Activated T-helper 1 cell treated with anti-CD3 and anti-CD28 coated beads, Interleukin-12 subunit alpha, Interleukin-12 subunit beta, Interleukin-2, Interleukin-4 antibody, amounts not matched to agents 30 ng/mL and 10 ng/mL and 1 ng/mL, durations not matched to agents 14 hours and 24 hours and 36 hours (primary cell): ENCODE data around the gene ABLIM1. TPM values are rescaled to one million over a fixed set of nuclear protein-coding genes. Genes with fewer than 3 reads are reported as not detected.

Experiments
- DNase-seq: peaks from one replicate; pipeline ENCODE4 v3.0.0; 2021; ENCODE audit warnings: low spot score
- H3K27ac Mint-ChIP-seq: one replicate; pipeline ENCODE4 v1.8.0; 2021; ENCODE audit warnings: mild to moderate bottlenecking, mixed read lengths
- H3K27me3 Mint-ChIP-seq: one replicate; pipeline ENCODE4 v1.8.0; 2022; ENCODE audit warnings: mild to moderate bottlenecking, moderate library complexity, mixed read lengths; ENCODE audit not compliant: insufficient read depth
- H3K36me3 Mint-ChIP-seq: one replicate; pipeline ENCODE4 v1.8.0; 2021; ENCODE audit warnings: low read depth, mixed read lengths
- H3K4me1 Mint-ChIP-seq: one replicate; pipeline ENCODE4 v1.8.0; 2021; ENCODE audit warnings: low read depth, mixed read lengths
- H3K4me3 Mint-ChIP-seq: one replicate; pipeline ENCODE4 v1.8.0; 2021; ENCODE audit warnings: mild to moderate bottlenecking, moderate library complexity, mixed read lengths
- H3K9me3 Mint-ChIP-seq: one replicate; pipeline ENCODE4 v1.8.0; 2021; ENCODE audit warnings: mixed read lengths
- intact Hi-C: fragments of 100-400 bp; cut with micrococcal nuclease; formaldehyde crosslinking; loops from one replicate; pipeline ENCODE4 v1.15.1; 2024
- total RNA-seq: library from RNA; stranded (reverse); gene quantifications from 2 replicates; pipeline ENCODE4 v1.2.3, GENCODE V29; 2022

ABLIM1 gene
- total RNA-seq, 1 donor from 2014 or later: 14.2 TPM

- H3K27me3 Mint-ChIP-seq: peaks cover 4% of the 10 kb centered on the region
- DNase-seq: no peak
- H3K9me3 Mint-ChIP-seq: no peaks in the 10 kb centered on the region
- intact Hi-C loops: no loop called here
- peaks cover 6% of the 10 kb centered on the region for H3K4me1 Mint-ChIP-seq
- H3K4me3 Mint-ChIP-seq: no peak overlapping the region
- H3K36me3 Mint-ChIP-seq: no peaks in the 10 kb centered on the region
- H3K27ac Mint-ChIP-seq: no peak overlapping the region
Observed at GRCh38 chr10:114650831-114651230, 7.2 kb downstream of the ABLIM1 start.

- Mint-ChIP-seq H3K4me1 (peaks cover 6% of the 10 kb centered on the region), H3K4me3 (no peak overlapping the region), H3K36me3 (no peaks in the 10 kb centered on the region), H3K27me3 (peaks cover 4% of the 10 kb centered on the region), H3K9me3 (no peaks in the 10 kb centered on the region), H3K27ac (no peak overlapping the region)
- intact Hi-C loops: no loop called here
- DNase-seq: no peak
Observed at GRCh38 chr10:114650266-114650665, 7.8 kb downstream of the ABLIM1 start.

- DNase-seq: no peak
- intact Hi-C loops: no loop called here
- Mint-ChIP-seq H3K4me3 (no peak overlapping the region), H3K9me3 (no peaks in the 10 kb centered on the region), H3K36me3 (no peaks in the 10 kb centered on the region), H3K27ac (no peak overlapping the region), H3K4me1 (peaks cover under 1% of the 10 kb centered on the region), H3K27me3 (peaks cover 4% of the 10 kb centered on the region)
Observed at GRCh38 chr10:114649217-114649903, 8.7 kb downstream of the ABLIM1 start.

GRCh38 chr10:114648368-114648767, 9.7 kb downstream of the ABLIM1 start:
- intact Hi-C loops: no loop called here
- Mint-ChIP-seq H3K36me3 (no peaks in the 10 kb centered on the region), H3K4me1 (no peaks in the 10 kb centered on the region), H3K27me3 (peaks cover 4% of the 10 kb centered on the region), H3K9me3 (no peaks in the 10 kb centered on the region), H3K4me3 (no peak overlapping the region), H3K27ac (no peak overlapping the region)
- no peak for DNase-seq

- Mint-ChIP-seq H3K4me1 (no peaks in the 10 kb centered on the region), H3K27ac (no peak overlapping the region), H3K9me3 (no peaks in the 10 kb centered on the region), H3K27me3 (peaks cover 4% of the 10 kb centered on the region), H3K4me3 (no peak overlapping the region), H3K36me3 (no peaks in the 10 kb centered on the region)
- intact Hi-C loops: no loop called here
- no peak for DNase-seq
Observed at GRCh38 chr10:114647545-114648138, 10.4 kb downstream of the ABLIM1 start.

GRCh38 chr10:114646426-114646825, 11.6 kb downstream of the ABLIM1 start:
- H3K4me3 Mint-ChIP-seq: no peak overlapping the region
- no peak for DNase-seq
- no peak overlapping the region for H3K27ac Mint-ChIP-seq
- peaks cover 4% of the 10 kb centered on the region for H3K27me3 Mint-ChIP-seq
- H3K36me3 Mint-ChIP-seq: no peaks in the 10 kb centered on the region
- intact Hi-C loops: no loop called here
- H3K9me3 Mint-ChIP-seq: no peaks in the 10 kb centered on the region
- H3K4me1 Mint-ChIP-seq: no peaks in the 10 kb centered on the region

- Mint-ChIP-seq H3K9me3 (no peaks in the 10 kb centered on the region), H3K27ac (no peak overlapping the region), H3K36me3 (no peaks in the 10 kb centered on the region), H3K27me3 (peaks cover 4% of the 10 kb centered on the region), H3K4me3 (no peak overlapping the region), H3K4me1 (no peaks in the 10 kb centered on the region)
- DNase-seq: no peak
- intact Hi-C loops: no loop called here
Observed at GRCh38 chr10:114645706-114646105, 12.4 kb downstream of the ABLIM1 start.

- H3K4me1 Mint-ChIP-seq: no peaks in the 10 kb centered on the region
- H3K9me3 Mint-ChIP-seq: no peaks in the 10 kb centered on the region
- no peaks in the 10 kb centered on the region for H3K27me3 Mint-ChIP-seq
- no peak overlapping the region for H3K27ac Mint-ChIP-seq
- no peak for DNase-seq
- H3K36me3 Mint-ChIP-seq: no peaks in the 10 kb centered on the region
- no peak overlapping the region for H3K4me3 Mint-ChIP-seq
- intact Hi-C loops: no loop called here
Observed at GRCh38 chr10:114643158-114643557, 14.9 kb downstream of the ABLIM1 start.

- no peaks in the 10 kb centered on the region for H3K9me3 Mint-ChIP-seq
- H3K27me3 Mint-ChIP-seq: peaks cover 2% of the 10 kb centered on the region
- H3K27ac Mint-ChIP-seq: no peak overlapping the region
- intact Hi-C loops: no loop called here
- no peak for DNase-seq
- no peaks in the 10 kb centered on the region for H3K36me3 Mint-ChIP-seq
- no peak overlapping the region for H3K4me3 Mint-ChIP-seq
- no peaks in the 10 kb centered on the region for H3K4me1 Mint-ChIP-seq
Observed at GRCh38 chr10:114642729-114643128, 15.3 kb downstream of the ABLIM1 start.

GRCh38 chr10:114638821-114639625, 19.1 kb downstream of the ABLIM1 start:
- H3K27ac Mint-ChIP-seq: no peak overlapping the region

GRCh38 chr10:114635797-114636550, 22.1 kb downstream of the ABLIM1 start:
- no peaks in the 10 kb centered on the region for H3K36me3 Mint-ChIP-seq
- peaks cover 30% of the 10 kb centered on the region for H3K4me1 Mint-ChIP-seq
- no peaks in the 10 kb centered on the region for H3K9me3 Mint-ChIP-seq
- no peak overlapping the region for H3K27ac Mint-ChIP-seq
- intact Hi-C loops: no loop called here
- DNase-seq: no peak
- H3K27me3 Mint-ChIP-seq: peaks cover 31% of the 10 kb centered on the region
- no peak overlapping the region for H3K4me3 Mint-ChIP-seq

More at GRCh38 chr10:114638821-114639625, 19.1 kb downstream of the ABLIM1 start:
- intact Hi-C loops: no loop called here
- Mint-ChIP-seq H3K4me1 (peaks cover 7% of the 10 kb centered on the region), H3K9me3 (no peaks in the 10 kb centered on the region), H3K36me3 (no peaks in the 10 kb centered on the region), H3K4me3 (no peak overlapping the region), H3K27me3 (peaks cover 7% of the 10 kb centered on the region)
- no peak for DNase-seq

GRCh38 chr10:114635101-114635500, 23.0 kb downstream of the ABLIM1 start:
- intact Hi-C loops: no loop called here
- no peak overlapping the region for H3K27ac Mint-ChIP-seq
- peaks cover 33% of the 10 kb centered on the region for H3K4me1 Mint-ChIP-seq
- no peak overlapping the region for H3K4me3 Mint-ChIP-seq
- no peaks in the 10 kb centered on the region for H3K9me3 Mint-ChIP-seq
- DNase-seq: no peak
- H3K36me3 Mint-ChIP-seq: no peaks in the 10 kb centered on the region
- H3K27me3 Mint-ChIP-seq: peaks cover 40% of the 10 kb centered on the region

GRCh38 chr10:114634609-114634979, 23.5 kb downstream of the ABLIM1 start:
- intact Hi-C loops: no loop called here
- Mint-ChIP-seq H3K9me3 (no peaks in the 10 kb centered on the region), H3K27ac (no peak overlapping the region), H3K4me1 (peaks cover 33% of the 10 kb centered on the region), H3K4me3 (no peak overlapping the region), H3K27me3 (peaks cover 45% of the 10 kb centered on the region), H3K36me3 (no peaks in the 10 kb centered on the region)
- DNase-seq: no peak
